Inferior parietal cortex (tissue), 1 donor: ENCODE data around the gene DIDO1.

Experiments used
- DNase-seq: peaks from one replicate; pipeline ENCODE4 v3.0.0-alpha.2; 2016; ENCODE audit errors: extremely low spot score

DIDO1 gene

GRCh38 chr20:62834967-62835730, 91.2 kb downstream of the DIDO1 start:
- no peak for DNase-seq

GRCh38 chr20:62832951-62833391, 93.3 kb downstream of the DIDO1 start:
- no peak for DNase-seq

GRCh38 chr20:62832212-62832922, 93.9 kb downstream of the DIDO1 start:
- no peak for DNase-seq

GRCh38 chr20:62831854-62832211, 94.5 kb downstream of the DIDO1 start:
- no peak for DNase-seq

GRCh38 chr20:62831361-62831788, 94.9 kb downstream of the DIDO1 start:
- DNase-seq: no peak

GRCh38 chr20:62830821-62831220, 95.5 kb downstream of the DIDO1 start:
- no peak for DNase-seq

- DNase-seq: no peak
These were observed 96.1 kb downstream of the DIDO1 start for GRCh38 chr20:62830251-62830650.

- no peak for DNase-seq
These were observed 96.8 kb downstream of the DIDO1 start for GRCh38 chr20:62829231-62830230.

- DNase-seq: no peak
These were observed 97.6 kb downstream of the DIDO1 start for GRCh38 chr20:62828511-62829230.

GRCh38 chr20:62828051-62828450, 98.3 kb downstream of the DIDO1 start:
- DNase-seq: no peak
